H1 (cell line): ENCODE results near the gene TMEM125. TPM values are rescaled to one million over a fixed set of nuclear protein-coding genes. Genes with fewer than 3 reads are reported as not detected.

ENCODE experiments used
- CTCF ChIA-PET: fragments of 300-600 bp; sonication (Branson Sonifier 250); formaldehyde crosslinking; loops from one replicate; lab custom pipeline; 2021; ENCODE audit not compliant: partially characterized antibody; lab: Charles Lee
- POLR2A ChIA-PET: fragments of 300-600 bp; sonication (Branson Sonifier 250); formaldehyde crosslinking; loops from one replicate; lab custom pipeline; 2021; ENCODE audit warnings: inconsistent platforms; ENCODE audit not compliant: partially characterized antibody; lab: Charles Lee
- DNase-seq, 2 experiments: peaks; one replicate each; pipeline versions ENCODE4 v3.0.0 to v3.0.0-alpha.2; 2010 to 2022; ENCODE audit warnings: low spot score in 2 of 2, low read depth in 1 of 2, mixed read lengths in 1 of 2
- FAIRE-seq: peaks from 2 replicates; lab custom pipeline; 2011; peaks lifted over from hg19 to GRCh38; lab: Jason Lieb, UNC
- H2AFZ ChIP-seq: 2 replicates; pipeline ENCODE4 v1.8.1; 2012; ENCODE audit warnings: low read length, inconsistent platforms
- H2AK5ac ChIP-seq: 2 replicates; pipeline ENCODE4 v1.6.1; 2013; ENCODE audit warnings: low read depth, low read length
- H2BK120ac ChIP-seq: replicated peaks from 2 replicates; pipeline ENCODE3; 2013; ENCODE audit warnings: low read depth, low read length, inconsistent platforms
- H2BK12ac ChIP-seq: 2 replicates; pipeline ENCODE4 v1.6.1; 2013; ENCODE audit warnings: low read depth, low read length
- H2BK15ac ChIP-seq: 2 replicates; pipeline ENCODE4 v1.6.1; 2013; ENCODE audit warnings: low read length
- H2BK20ac ChIP-seq: 2 replicates; pipeline ENCODE4 v1.6.1; 2013; ENCODE audit warnings: low read length
- H2BK5ac ChIP-seq: 2 replicates; pipeline ENCODE4 v1.6.1; 2013; ENCODE audit warnings: low read depth, low read length
- H3K14ac ChIP-seq: 2 replicates; pipeline ENCODE4 v1.6.1; 2013; ENCODE audit warnings: inconsistent platforms; ENCODE audit not compliant: insufficient read length
- H3K18ac ChIP-seq: 2 replicates; pipeline ENCODE4 v1.6.1; 2013; ENCODE audit warnings: low read length; ENCODE audit errors: extremely low read depth
- H3K23ac ChIP-seq: 2 replicates; pipeline ENCODE4 v1.6.1; 2013; ENCODE audit warnings: inconsistent platforms; ENCODE audit not compliant: insufficient read length
- H3K23me2 ChIP-seq: 2 replicates; pipeline ENCODE4 v1.6.1; 2013; ENCODE audit warnings: low read depth, low read length
- H3K27ac ChIP-seq: 2 replicates; pipeline ENCODE4 v1.6.1; 2011; ENCODE audit warnings: low read depth, low read length, inconsistent platforms
- H3K27me3 ChIP-seq, 4 experiments: replicated peaks in 1 of 4; 1 replicate in 1 of 4; 2 replicates in 3 of 4; pipeline versions ENCODE4 v1.6.1 to v1.8.1; 2011 to 2013; ENCODE audit warnings: low read length in 3 of 4, mild to moderate bottlenecking in 3 of 4, inconsistent platforms in 2 of 4, mixed read lengths in 2 of 4, moderate library complexity in 1 of 4; ENCODE audit not compliant: control insufficient read depth in 3 of 4, insufficient read depth in 3 of 4; ENCODE audit errors: extremely low read depth in 1 of 4
- H3K36me3 ChIP-seq, 4 experiments: 2 replicates each; pipeline versions ENCODE4 v1.6.1 to v1.8.1; 2011 to 2013; ENCODE audit warnings: mild to moderate bottlenecking in 4 of 4, low read length in 3 of 4, moderate library complexity in 2 of 4, control low read depth in 1 of 4, inconsistent platforms in 1 of 4; ENCODE audit not compliant: insufficient read depth in 4 of 4, control insufficient read depth in 2 of 4
- H3K4ac ChIP-seq: replicated peaks from 2 replicates; pipeline ENCODE3; 2013; ENCODE audit warnings: low read length, low read depth, mixed read lengths, inconsistent platforms; ENCODE audit not compliant: insufficient read length
- H3K4me1 ChIP-seq, 4 experiments: replicated peaks in 1 of 4; 1 replicate in 1 of 4; 2 replicates in 3 of 4; pipeline versions ENCODE4 v1.6.1 to v1.8.1; 2011 to 2013; ENCODE audit warnings: low read length in 3 of 4, inconsistent platforms in 2 of 4, mixed read lengths in 1 of 4; ENCODE audit not compliant: insufficient read depth in 4 of 4, control insufficient read depth in 3 of 4
- H3K4me2 ChIP-seq, 2 experiments: 2 replicates each; pipeline versions ENCODE4 v1.6.1 to v1.8.1; 2011 to 2013; ENCODE audit warnings: low read depth in 2 of 2, low read length in 2 of 2, control low read depth in 1 of 2, inconsistent platforms in 1 of 2, mild to moderate bottlenecking in 1 of 2; ENCODE audit not compliant: insufficient read depth in 1 of 2
- H3K4me3 ChIP-seq, 4 experiments: fragments of 200-600, 300-600 bp in 1 of 4; sonication (generic), shearing (Covaris generic), sonication (Bioruptor Twin) in 1 of 4; 2 replicates each; pipeline versions ENCODE4 v1.5.1 to v1.8.1; 2011 to 2016; ENCODE audit warnings: low read length in 4 of 4, low read depth in 3 of 4, control low read depth in 2 of 4, inconsistent platforms in 2 of 4, mild to moderate bottlenecking in 2 of 4, mixed read lengths in 1 of 4, moderate library complexity in 1 of 4; ENCODE audit not compliant: insufficient read depth in 2 of 4; ENCODE audit errors: extremely low read depth in 1 of 4
- H3K56ac ChIP-seq: replicated peaks from 2 replicates; pipeline ENCODE3; 2013; ENCODE audit warnings: low read depth, mild to moderate bottlenecking, mixed read lengths, low read length, inconsistent platforms; ENCODE audit not compliant: insufficient read length
- H3K79me1 ChIP-seq: 2 replicates; pipeline ENCODE4 v1.6.1; 2013; ENCODE audit warnings: low read depth, low read length, control low read depth
- H3K79me2 ChIP-seq, 2 experiments: 2 replicates each; pipeline versions ENCODE4 v1.6.1 to v1.8.1; 2012 to 2013; ENCODE audit warnings: low read length in 2 of 2, mild to moderate bottlenecking in 2 of 2, inconsistent platforms in 1 of 2; ENCODE audit not compliant: insufficient read depth in 2 of 2, control insufficient read depth in 1 of 2
- H3K9ac ChIP-seq, 4 experiments: replicated peaks in 1 of 4; 1 replicate in 1 of 4; 2 replicates in 3 of 4; pipeline versions ENCODE4 v1.6.1 to v1.8.1; 2011 to 2013; ENCODE audit warnings: low read depth in 3 of 4, low read length in 3 of 4, control low read depth in 2 of 4, mild to moderate bottlenecking in 2 of 4, moderate library complexity in 2 of 4, inconsistent platforms in 1 of 4; ENCODE audit errors: extremely low read depth in 1 of 4
- H3K9me3 ChIP-seq, 2 experiments: 2 replicates each; pipeline versions ENCODE4 v1.6.1 to v1.8.1; 2012 to 2013; ENCODE audit warnings: mild to moderate bottlenecking in 2 of 2, moderate library complexity in 2 of 2, control low read depth in 1 of 2, inconsistent platforms in 1 of 2, low read depth in 1 of 2, low read length in 1 of 2, mixed read lengths in 1 of 2; ENCODE audit not compliant: insufficient read depth in 2 of 2
- H4K20me1 ChIP-seq, 2 experiments: replicated peaks in 1 of 2; 2 replicates each; pipeline versions ENCODE3 to v1.8.1; 2011 to 2013; ENCODE audit warnings: inconsistent platforms in 2 of 2, low read length in 2 of 2, mild to moderate bottlenecking in 1 of 2; ENCODE audit not compliant: insufficient read depth in 2 of 2, control insufficient read depth in 1 of 2
- H4K5ac ChIP-seq: 2 replicates; pipeline ENCODE4 v1.6.1; 2013; ENCODE audit warnings: low read length, low read depth, mixed read lengths, inconsistent platforms; ENCODE audit not compliant: insufficient read length
- H4K8ac ChIP-seq: 2 replicates; pipeline ENCODE4 v1.8.0; 2013; ENCODE audit warnings: mild to moderate bottlenecking, moderate library complexity, low read length, inconsistent platforms; ENCODE audit not compliant: insufficient read depth; ENCODE audit errors: extremely low read depth
- H4K91ac ChIP-seq: replicated peaks from 2 replicates; pipeline ENCODE3; 2013; ENCODE audit warnings: low read length, mixed read lengths, inconsistent platforms; ENCODE audit not compliant: insufficient read length
- ASH2L ChIP-seq: fragments of 200-600, 300-600 bp; sonication (generic); IDR thresholded peaks from one replicate; pipeline ENCODE4 v1.7.1; 2017; ENCODE audit warnings: low read length
- BCL11A ChIP-seq, 2 experiments: IDR thresholded peaks; one replicate each; pipeline ENCODE4 v1.6.1; 2011; ENCODE audit warnings: low read depth in 2 of 2, low read length in 2 of 2, mild to moderate bottlenecking in 2 of 2
- NRF1 ChIP-seq: IDR thresholded peaks from 2 replicates; pipeline ENCODE4 v1.6.1; 2011; ENCODE audit warnings: mild to moderate bottlenecking, low read depth, low read length, improper control_type of control experiment
- RXRA ChIP-seq: IDR thresholded peaks from 2 replicates; pipeline ENCODE4 v1.6.1; 2011; ENCODE audit warnings: low read depth, mild to moderate bottlenecking, low read length, moderate library complexity; ENCODE audit not compliant: insufficient read depth
- SIX5 ChIP-seq: IDR thresholded peaks from 2 replicates; pipeline ENCODE4 v1.6.1; 2011; ENCODE audit warnings: mild to moderate bottlenecking, low read depth, low read length
- WGBS, 2 experiments: shearing (Covaris generic) in 1 of 2; methylation state at CpG; one replicate each; pipeline versions ENCODE4 v1.1.6 to v1.1.7; 2013 to 2015; ENCODE audit warnings: low lambda C conversion rate in 2 of 2, mixed read lengths in 2 of 2, inconsistent platforms in 1 of 2, low coverage in 1 of 2, missing lambda C conversion rate in 1 of 2; ENCODE audit not compliant: insufficient replicate concordance in 2 of 2, insufficient coverage in 1 of 2, insufficient read length in 1 of 2; ENCODE audit errors: extremely low coverage in 1 of 2, missing lambda C conversion rate in 1 of 2; 5-methylcytosine and 5-hydroxymethylcytosine counted together
- polyA plus RNA-seq, 7 experiments: library from polyadenylated mRNA; depleted of rRNA in 3 of 7; stranded (reverse) in 5 of 7; unstranded in 2 of 7; fragments of >200 nt in 5 of 7; fragments of 200-250 nt in 2 of 7; gene quantifications; 1 replicate in 5 of 7; 2 replicates in 1 of 7; 4 replicates in 1 of 7; pipeline versions ENCODE4 v1.2.1 to v1.2.3, GENCODE V29; 2011 to 2013; ENCODE audit warnings: missing spikeins in 2 of 7, mixed read lengths in 2 of 7
- total RNA-seq: library from RNA; stranded (reverse); fragmentation: NEBNext Ultra II Directional; extraction: Animal tissue kit (Norgen Biotek cat#: 25700); gene quantifications from 2 replicates; pipeline ENCODE4 v1.2.1, GENCODE V29; 2021

Gene TMEM125
- total and polyA plus RNA-seq, 2 of the 8 experiments (the other 6 are each of a cell fraction or from before 2014, with no cell fraction given): 26.5 to 46.7 TPM

DNA sequence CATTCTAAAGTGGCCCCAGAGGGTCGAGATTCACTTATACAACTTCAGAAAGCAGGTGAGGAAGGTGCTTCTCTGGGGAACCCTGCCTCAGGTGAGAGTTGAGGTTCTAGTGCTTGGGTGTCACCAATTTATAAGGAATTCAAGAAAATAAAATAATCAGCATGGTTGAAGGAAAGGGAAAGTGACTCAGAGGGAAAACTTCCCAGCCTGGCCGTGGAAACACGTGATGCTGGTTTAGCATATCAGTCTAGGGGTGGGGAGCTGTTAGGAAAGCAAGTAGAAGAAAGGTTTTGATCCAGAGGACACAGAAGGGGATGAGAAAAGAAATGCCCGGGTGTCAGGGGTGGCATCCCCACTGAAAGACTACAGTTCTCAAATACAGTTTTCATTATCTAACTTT is 37.7 kb upstream of the TMEM125 start:
- Histone ChIP-seq H2AK5ac (no peak overlapping the region), H2BK120ac (no peak overlapping the region), H3K56ac (no peak overlapping the region), H4K20me1 (no peaks in the 10 kb centered on the region), H3K4me3 (no peak overlapping the region), H2BK20ac (no peak overlapping the region), H3K9me3 (no peaks in the 10 kb centered on the region), H3K79me1 (no peaks in the 10 kb centered on the region; the same call in 1 of the 2 replicates), H3K27ac (no peak overlapping the region), H3K23ac (no peak overlapping the region), H2AFZ (no peak overlapping the region), H4K8ac (no peak overlapping the region), H3K9ac (no peak overlapping the region), H2BK12ac (no peak overlapping the region), H3K23me2 (no peaks in the 10 kb centered on the region), H3K4me1 (peaks cover 0 to 4% (median 3%) of the 10 kb centered on the region in 4 experiments; a peak in 3 of 7 replicates), H3K79me2 (no peaks in the 10 kb centered on the region), H2BK15ac (no peak overlapping the region), H2BK5ac (no peak overlapping the region), H3K14ac (no peak overlapping the region), H3K36me3 (no peaks in the 10 kb centered on the region), H3K27me3 (no peaks in the 10 kb centered on the region), H4K91ac (no peak overlapping the region), H4K5ac (no peak overlapping the region), H3K18ac (no peak overlapping the region), H3K4me2 (no peak overlapping the region), H3K4ac (no peak overlapping the region)
- WGBS, 2 experiments: 77% methylated on average over 4 of the region's 4 CpGs; no CpG with 5 or more reads in 1 of the 2 experiments
- DNase-seq (no peak), FAIRE-seq (no peak)
- ChIA-PET POLR2A (interaction anchor here (0.6 kb wide), 1 partner anchor 86 kb away, joined by 3 read pairs; no protein-coding TSS in a partner anchor), CTCF (interaction anchor here (0.6 to 9.8 kb wide), 4 partner anchors 88 to 182 kb away, joined by 3 to 131 read pairs (median 7); partner anchors contain the start of gene CDC20)
- TF ChIP-seq SIX5: no peak
- TF ChIP-seq BCL11A (IDR thresholded peaks at IDR 0.05; ENCODE audit: low read depth in 2 of 2, low read length in 2 of 2): no peak
- TF ChIP-seq NRF1: no peak
- no peak for TF ChIP-seq ASH2L
- TF ChIP-seq RXRA: no peak
